ENCODE results near the gene SSR4. TPM values are rescaled to one million over a fixed set of nuclear protein-coding genes. Genes with fewer than 3 reads are reported as not detected.

Gene SSR4
- total RNA-seq, 1 experiment from 2014 or later: 179 TPM

- H3K9me3 Mint-ChIP-seq: peaks cover 73 to 82% of the 10 kb centered on the region in 2 experiments
- Histone ChIP-seq H2AK5ac (ENCODE audit: insufficient read length, low read length) (no peak overlapping the region), H3K9ac (ENCODE audit: extremely low read depth, insufficient read length, low read length) (no peak overlapping the region), H2BK12ac (ENCODE audit: insufficient read length, low read depth, low read length) (no peak overlapping the region), H2BK20ac (ENCODE audit: low read depth, low read length, poor library complexity, severe bottlenecking) (no peak overlapping the region), H4K20me1 (ENCODE audit: control insufficient read depth, insufficient read depth, insufficient read length) (no peaks in the 10 kb centered on the region), H3K79me1 (ENCODE audit: insufficient read depth, low read depth, low read length, poor library complexity, severe bottlenecking) (no peaks in the 10 kb centered on the region), H3K27ac (ENCODE audit: insufficient read length, low read depth, low read length) (no peak overlapping the region), H3K9me3 (ENCODE audit: control insufficient read depth, low read depth, low read length) (peaks cover 29% of the 10 kb centered on the region), H3K23me2 (ENCODE audit: insufficient read length, low read depth, low read length, poor library complexity, severe bottlenecking) (no peaks in the 10 kb centered on the region), H4K5ac (ENCODE audit: insufficient read length, low read depth, low read length) (no peak overlapping the region), H3K79me2 (ENCODE audit: insufficient read depth, low read length) (no peaks in the 10 kb centered on the region), H3K56ac (ENCODE audit: insufficient read length, low read depth, low read length) (no peak overlapping the region), H2AFZ (ENCODE audit: low read length) (no peak overlapping the region), H2BK5ac (ENCODE audit: insufficient read length, low read length) (no peak overlapping the region), H3K4ac (ENCODE audit: low read depth, low read length) (no peak overlapping the region), H3T11ph (ENCODE audit: low read length) (no peak overlapping the region), H3K4me1 (ENCODE audit: insufficient read depth, low read length) (no peaks in the 10 kb centered on the region), H3K14ac (ENCODE audit: insufficient read depth, low read length) (no peak overlapping the region), H3K27me3 (ENCODE audit: insufficient read depth, low read length) (no peaks in the 10 kb centered on the region), H2BK15ac (ENCODE audit: low read depth, low read length) (no peak overlapping the region), H4K8ac (replicated peaks; ENCODE audit: insufficient read length, low read depth, low read length) (no peak overlapping the region), H3K23ac (ENCODE audit: insufficient read length, low read depth, low read length) (no peak overlapping the region), H3K18ac (ENCODE audit: insufficient read length, low read depth, low read length) (no peak overlapping the region), H4K91ac (ENCODE audit: insufficient read length, low read depth, low read length) (no peak overlapping the region), H3K4me2 (ENCODE audit: insufficient read depth, insufficient read length, low read length) (no peak overlapping the region), H2BK120ac (ENCODE audit: low read depth, low read length, poor library complexity, severe bottlenecking) (no peak overlapping the region)
- DNase-seq: no peak
- no peaks in the 10 kb centered on the region for H3K4me1 Mint-ChIP-seq
- no peak overlapping the region for H3K4me3 Mint-ChIP-seq
- H3K27me3 Mint-ChIP-seq (ENCODE audit: low read depth): peaks cover 15% of the 10 kb centered on the region
- H3K36me3 Mint-ChIP-seq (ENCODE audit: insufficient read depth in 1 of 3, low read depth in 3 of 3): peaks cover 0 to 7% (median 1%) of the 10 kb centered on the region in 3 experiments; a peak in 5 of 7 replicates
- TF ChIP-seq CTCF (conservative IDR thresholded peaks at IDR 0.05): no peak
- WGBS (ENCODE audit: extremely low coverage, insufficient read length, low lambda C conversion rate): no CpG with 5 or more reads among the region's 12 CpGs
- H3K27ac Mint-ChIP-seq: no peak overlapping the region
These were observed 44.2 kb upstream of the SSR4 start for GRCh38 chrX:153750127-153750774.

Data from H9 (cell line).